GM21737 (cell line): ENCODE data around the gene PNLDC1.
"Not testable (repeated sequence)": the region's sequence is repeated elsewhere in the genome, so short reads cannot be mapped to it uniquely, and the experiment has no call there.

ENCODE experiments used
- ATAC-seq: cut with Tn5 transposase; IDR thresholded peaks from one replicate; pipeline ENCODE4 v1.9.1; 2021; ENCODE audit warnings: mild to moderate bottlenecking, moderate library complexity; ENCODE audit not compliant: unreplicated experiment

Gene PNLDC1

GRCh38 chr6:159844737-159845645 is 44.9 kb downstream of the PNLDC1 start:
- no peak for ATAC-seq

- ATAC-seq, result not testable (repeated sequence)
Observed at GRCh38 chr6:159848552-159848951, 48.5 kb downstream of the PNLDC1 start.

- not testable (repeated sequence) for ATAC-seq
Observed at GRCh38 chr6:159849851-159850250, 49.8 kb downstream of the PNLDC1 start.

GRCh38 chr6:159852877-159853276 is 52.8 kb downstream of the PNLDC1 start:
- no peak for ATAC-seq

- ATAC-seq, result no peak
Observed at GRCh38 chr6:159853754-159854153, 53.7 kb downstream of the PNLDC1 start.

GRCh38 chr6:159854959-159855358 is 54.9 kb downstream of the PNLDC1 start:
- ATAC-seq, result no peak

GRCh38 chr6:159858259-159858658 is 58.2 kb downstream of the PNLDC1 start:
- ATAC-seq, result no peak

GRCh38 chr6:159860482-159860881 is 60.4 kb downstream of the PNLDC1 start:
- ATAC-seq, result no peak

- ATAC-seq, result no peak
Observed at GRCh38 chr6:159862103-159862502, 62.0 kb downstream of the PNLDC1 start.

GRCh38 chr6:159863341-159863740 is 63.3 kb downstream of the PNLDC1 start:
- ATAC-seq, result not testable (repeated sequence)

- ATAC-seq, result no peak
Observed at GRCh38 chr6:159865226-159865920, 65.3 kb downstream of the PNLDC1 start.

- no peak for ATAC-seq
Observed at GRCh38 chr6:159866286-159867247, 66.5 kb downstream of the PNLDC1 start.
